HepG2 (cell line): ENCODE measurements around the gene SELENOV. TPM values are rescaled to one million over a fixed set of nuclear protein-coding genes. Genes with fewer than 3 reads are reported as not detected.
A peak's percentile ranks its signal among the peaks of the same experiment; 100 is the strongest.

Source experiments
- FOXO4 ChIP-seq: sonication (generic); formaldehyde crosslinking; conservative IDR thresholded peaks from 2 replicates; pipeline ENCODE4 v1.8.1; 2023; ENCODE audit warnings: missing genetic modification reagents
- GRHL1 ChIP-seq: sonication (generic); formaldehyde crosslinking; conservative IDR thresholded peaks from 2 replicates; pipeline ENCODE4 v1.8.0; 2022; ENCODE audit warnings: missing genetic modification reagents
- HIVEP1 ChIP-seq: sonication (generic); formaldehyde crosslinking; IDR thresholded peaks from 2 replicates; pipeline ENCODE4 v1.4.0; 2020; ENCODE audit warnings: mild to moderate bottlenecking, missing genetic modification reagents
- HMG20B ChIP-seq: conservative IDR thresholded peaks from 2 replicates; pipeline ENCODE4 v1.6.1; 2016; ENCODE audit warnings: missing genetic modification reagents, missing compliant biosample characterization
- HNF4G ChIP-seq, 2 experiments: sonication (generic) in 1 of 2; formaldehyde crosslinking in 1 of 2; IDR thresholded peaks; 2 replicates each; pipeline versions ENCODE4 v1.4.0 to v1.6.1; 2011 to 2020; ENCODE audit warnings: borderline replicate concordance in 2 of 2, low read depth in 2 of 2, mild to moderate bottlenecking in 2 of 2, low read length in 1 of 2, missing genetic modification reagents in 1 of 2, moderate library complexity in 1 of 2
- JDP2 ChIP-seq: sonication (generic); formaldehyde crosslinking; IDR thresholded peaks from 2 replicates; pipeline ENCODE4 v1.8.1; 2022; ENCODE audit warnings: missing genetic modification reagents, borderline replicate concordance
- KAT7 ChIP-seq: IDR thresholded peaks from 2 replicates; pipeline ENCODE4 v1.6.1; 2018; ENCODE audit warnings: borderline replicate concordance, missing compliant biosample characterization
- KMT2B ChIP-seq: IDR thresholded peaks from 2 replicates; pipeline ENCODE4 v1.6.1; 2016; ENCODE audit warnings: missing genetic modification reagents, missing compliant biosample characterization
- MYC ChIP-seq: sonication (generic); formaldehyde crosslinking; IDR thresholded peaks from 2 replicates; pipeline ENCODE4 v1.9.0; 2021; ENCODE audit warnings: missing genetic modification reagents, borderline replicate concordance
- NCOR1 ChIP-seq: fragments of 200-600 bp; sonication (generic); IDR thresholded peaks from 2 replicates; pipeline ENCODE4 v1.7.0; 2017; ENCODE audit warnings: antibody characterized with exemption, low read length, borderline replicate concordance
- NR2F2 ChIP-seq: IDR thresholded peaks from 2 replicates; pipeline ENCODE4 v1.6.1; 2012; ENCODE audit warnings: low read depth, inconsistent platforms, borderline replicate concordance
- POLR2AphosphoS5 ChIP-seq: IDR thresholded peaks from 2 replicates; pipeline ENCODE4 v1.6.1; 2012; ENCODE audit warnings: low read depth, low read length
- RFXANK ChIP-seq: IDR thresholded peaks from 2 replicates; pipeline ENCODE4 v1.6.1; 2016
- TAF1 ChIP-seq: sonication (generic); formaldehyde crosslinking; IDR thresholded peaks from 2 replicates; pipeline ENCODE4 v1.4.0; 2020; ENCODE audit warnings: missing genetic modification reagents
- ZC3H4 ChIP-seq: sonication (generic); formaldehyde crosslinking; IDR thresholded peaks from 2 replicates; pipeline ENCODE4 v1.4.0; 2020; ENCODE audit warnings: missing genetic modification reagents, borderline replicate concordance
- ZFP62 ChIP-seq: sonication (generic); formaldehyde crosslinking; IDR thresholded peaks from 2 replicates; pipeline ENCODE4 v1.4.0; 2020; ENCODE audit warnings: missing genetic modification reagents
- ZNF124 ChIP-seq: sonication (generic); formaldehyde crosslinking; IDR thresholded peaks from 2 replicates; pipeline ENCODE4 v1.4.0; 2020; ENCODE audit warnings: missing genetic modification reagents
- ZNF235 ChIP-seq: sonication (generic); formaldehyde crosslinking; IDR thresholded peaks from 2 replicates; pipeline ENCODE4 v1.8.1; 2023; ENCODE audit warnings: mild to moderate bottlenecking, missing genetic modification reagents, borderline replicate concordance
- ZNF646 ChIP-seq: sonication (generic); formaldehyde crosslinking; IDR thresholded peaks from 2 replicates; pipeline ENCODE4 v1.9.0; 2021; ENCODE audit warnings: mild to moderate bottlenecking, missing genetic modification reagents
- ZNF678 ChIP-seq: sonication (generic); formaldehyde crosslinking; IDR thresholded peaks from 2 replicates; pipeline ENCODE4 v1.4.0; 2020; ENCODE audit warnings: mild to moderate bottlenecking, missing genetic modification reagents
- polyA plus RNA-seq, 8 experiments: library from polyadenylated mRNA; depleted of rRNA in 3 of 8; stranded (reverse) in 7 of 8; unstranded in 1 of 8; fragments of >200 nt; fragmentation: Illumina TruSeq in 4 of 8; extraction: Trizol in 4 of 8; gene quantifications; 2 replicates each; pipeline versions ENCODE4 v1.2.1 to v1.2.3, GENCODE V29; 2011 to 2016; ENCODE audit warnings: low read depth in 4 of 8, missing spikeins in 1 of 8, mixed read lengths in 1 of 8; ENCODE audit not compliant: insufficient read depth in 1 of 8
- total RNA-seq, 5 experiments: library from RNA; depleted of rRNA; stranded (reverse); fragments of >200 nt; fragmentation: Illumina TruSeq; extraction: Trizol; gene quantifications; 2 replicates each; pipeline ENCODE4 v1.2.3, GENCODE V29; 2016; ENCODE audit warnings: low read depth in 1 of 5

The SELENOV gene
- total and polyA plus RNA-seq, 2 of the 13 experiments (the other 11 are each of a cell fraction or from before 2014, with no cell fraction given): not detected

GRCh38 chr19:39532233-39533002, 17.5 kb downstream of the SELENOV start, which contains the start of gene EID2B (continued):
- TF ChIP-seq ZNF646: no peak
- no peak for TF ChIP-seq NCOR1
- no peak for TF ChIP-seq ZFP62 (CRISPR knock-in tag)
- TF ChIP-seq KMT2B (CRISPR knock-in tag): no peak; the same call in none of the 2 replicates
- TF ChIP-seq ZNF678 (CRISPR knock-in tag): peak; percentile 89; the same call in 1 of the 2 replicates
- no peak for TF ChIP-seq ZC3H4 (CRISPR knock-in tag)
- TF ChIP-seq MYC (CRISPR knock-in tag): peak; percentile 58; the same call in 1 of the 2 replicates
- no peak for TF ChIP-seq GRHL1 (CRISPR knock-in tag)
- peak; percentile 75; the same call in 1 of the 2 replicates for TF ChIP-seq KAT7 (CRISPR knock-in tag)
- TF ChIP-seq HIVEP1: no peak; the same call in 1 of the 2 replicates
- peak; percentile 84 for TF ChIP-seq POLR2AphosphoS5
- no peak for TF ChIP-seq HNF4G (IDR thresholded peaks at IDR 0.05; ENCODE audit: borderline replicate concordance, low read depth, low read length)
- TF ChIP-seq HNF4G (CRISPR knock-in tag; IDR thresholded peaks at IDR 0.05; ENCODE audit: borderline replicate concordance, low read depth): no peak
- no peak for TF ChIP-seq JDP2 (CRISPR knock-in tag)
- no peak for TF ChIP-seq FOXO4 (CRISPR knock-in tag)
- 0 out of 2 replicates have a peak, but pooled peaks have one; percentile 69 for TF ChIP-seq RFXANK
- TF ChIP-seq NR2F2: no peak
- no peak for TF ChIP-seq ZNF235
- TF ChIP-seq HMG20B (CRISPR knock-in tag): no peak; the same call in 1 of the 2 replicates
- TF ChIP-seq TAF1: peak; percentile 77; the same call in 1 of the 2 replicates
- peak; percentile 49; the same call in 1 of the 2 replicates for TF ChIP-seq ZNF124 (CRISPR knock-in tag)
